Endothelial cell of umbilical vein (primary cell): ENCODE data around the gene PNPLA6. TPM values are rescaled to one million over a fixed set of nuclear protein-coding genes. Genes with fewer than 3 reads are reported as not detected.

Source experiments
- BruUV-seq: library from RNA; stranded (reverse); fragments of 400-500 nt; replicated peaks from 2 replicates; lab custom pipeline; 2021; lab: Mats Ljungman, UMichigan
- CTCF ChIA-PET: fragments of 300-600, 350-600 bp; sonication (Branson Sonifier 250); formaldehyde crosslinking; loops from one replicate; lab custom pipeline; 2021; ENCODE audit warnings: antibody characterized with exemption, inconsistent platforms; lab: Charles Lee
- POLR2A ChIA-PET: fragments of 300-600, 350-600 bp; sonication (Branson Sonifier 250); formaldehyde crosslinking; loops from one replicate; lab custom pipeline; 2021; ENCODE audit warnings: antibody characterized with exemption, inconsistent platforms; lab: Charles Lee
- DNase-seq: peaks from one replicate; pipeline ENCODE4 v3.0.0-alpha.2; 2011; ENCODE audit warnings: low read depth, low spot score
- FAIRE-seq: peaks from 2 replicates; lab custom pipeline; 2011; peaks lifted over from hg19 to GRCh38; lab: Jason Lieb, UNC
- H2AFZ ChIP-seq: 2 replicates; pipeline ENCODE4 v1.6.0; 2012; ENCODE audit warnings: low read depth, low read length, control low read depth, inconsistent platforms
- H3K27ac ChIP-seq: 2 replicates; pipeline ENCODE4 v1.5.1; 2011; ENCODE audit warnings: low read depth, mild to moderate bottlenecking, control low read depth, low read length, moderate library complexity; ENCODE audit not compliant: insufficient read depth
- H3K27me3 ChIP-seq, 2 experiments: 2 replicates each; pipeline versions ENCODE4 v1.6.0 to v1.6.1; 2011; ENCODE audit warnings: low read length in 2 of 2, mixed read lengths in 1 of 2; ENCODE audit not compliant: control insufficient read depth in 2 of 2, insufficient read depth in 2 of 2
- H3K36me3 ChIP-seq, 2 experiments: 2 replicates in 1 of 2; 3 replicates in 1 of 2; pipeline ENCODE4 v1.5.1; 2011; ENCODE audit warnings: low read length in 2 of 2, mild to moderate bottlenecking in 1 of 2, moderate library complexity in 1 of 2; ENCODE audit not compliant: control insufficient read depth in 2 of 2, insufficient read depth in 2 of 2; ENCODE audit errors: extremely low read depth in 1 of 2
- H3K4me1 ChIP-seq: 3 replicates; pipeline ENCODE4 v1.5.1; 2011; ENCODE audit warnings: mild to moderate bottlenecking, low read length; ENCODE audit not compliant: control insufficient read depth, insufficient read depth; ENCODE audit errors: extremely low read depth
- H3K4me2 ChIP-seq: 2 replicates; pipeline ENCODE4 v1.6.1; 2011; ENCODE audit warnings: low read length, control low read depth, mixed read lengths; ENCODE audit not compliant: insufficient read depth
- H3K4me3 ChIP-seq, 3 experiments: fragments of 200-600 bp in 1 of 3; sonication (generic), shearing (Covaris generic) in 1 of 3; replicated peaks in 1 of 3; 2 replicates each; pipeline ENCODE4 v1.5.1; 2011 to 2016; ENCODE audit warnings: control low read depth in 3 of 3, low read length in 3 of 3, mild to moderate bottlenecking in 2 of 3, inconsistent platforms in 1 of 3, low read depth in 1 of 3, moderate library complexity in 1 of 3; ENCODE audit not compliant: insufficient read depth in 1 of 3
- H3K79me2 ChIP-seq: 2 replicates; pipeline ENCODE4 v1.6.0; 2012; ENCODE audit warnings: low read length, inconsistent platforms; ENCODE audit not compliant: control insufficient read depth, insufficient read depth
- H3K9ac ChIP-seq: replicated peaks from 2 replicates; pipeline ENCODE3; 2011; ENCODE audit warnings: low read length, control low read depth; ENCODE audit not compliant: insufficient read depth; ENCODE audit errors: extremely low read depth
- H3K9me1 ChIP-seq: replicated peaks from 3 replicates; pipeline ENCODE4 v1.6.0; 2011; ENCODE audit warnings: mild to moderate bottlenecking, low read length; ENCODE audit not compliant: control insufficient read depth, insufficient read depth; ENCODE audit errors: extremely low read depth
- H3K9me3 ChIP-seq: replicated peaks from 2 replicates; pipeline ENCODE4 v1.5.1; 2012; ENCODE audit warnings: low read length, inconsistent platforms; ENCODE audit not compliant: control insufficient read depth, insufficient read depth
- H4K20me1 ChIP-seq: replicated peaks from 2 replicates; pipeline ENCODE3; 2011; ENCODE audit warnings: mild to moderate bottlenecking, low read length; ENCODE audit not compliant: control insufficient read depth, insufficient read depth; ENCODE audit errors: extremely low read depth
- CTCF ChIP-seq, 2 donors: IDR thresholded peaks; 1 replicate in 1 of 2; 2 replicates in 1 of 2; pipeline ENCODE4 v1.5.1; 2011; ENCODE audit warnings: low read length in 2 of 2, mild to moderate bottlenecking in 2 of 2, moderate library complexity in 2 of 2, control low read depth in 1 of 2, inconsistent platforms in 1 of 2, low read depth in 1 of 2; ENCODE audit not compliant: insufficient read depth in 1 of 2; ENCODE audit errors: extremely low read depth in 1 of 2
- FOS ChIP-seq: IDR thresholded peaks from 2 replicates; pipeline ENCODE4 v1.6.1; 2011; ENCODE audit warnings: mild to moderate bottlenecking, low read length, moderate library complexity, borderline replicate concordance; ENCODE audit not compliant: insufficient read depth
- JUN ChIP-seq: IDR thresholded peaks from 2 replicates; pipeline ENCODE4 v1.6.1; 2011; ENCODE audit warnings: borderline replicate concordance, low read depth; ENCODE audit not compliant: insufficient read length, insufficient read depth
- MYC ChIP-seq: IDR thresholded peaks from one replicate; pipeline ENCODE4 v1.6.1; 2011; ENCODE audit warnings: mild to moderate bottlenecking, low read depth, low read length
- POLR2A ChIP-seq: IDR thresholded peaks from 2 replicates; pipeline ENCODE4 v1.6.1; 2012; ENCODE audit warnings: low read depth, mild to moderate bottlenecking, control low read depth, low read length
- POLR2AphosphoS5 ChIP-seq: IDR thresholded peaks from 2 replicates; pipeline ENCODE4 v1.6.1; 2012; ENCODE audit warnings: low read depth, mild to moderate bottlenecking, control low read depth, low read length, moderate library complexity; ENCODE audit not compliant: insufficient read depth
- dilution Hi-C: fragments of 300-500 bp; cut with MboI; formaldehyde crosslinking; loops from one replicate; pipeline ENCODE4 v1.15.0; 2019; ENCODE audit warnings: low sequenced_read_pairs; ENCODE audit not compliant: extremely low pct_ligation_motif_present
- intact Hi-C: fragments of 100-400 bp; cut with micrococcal nuclease; formaldehyde crosslinking; loops from one replicate; pipeline ENCODE4 v1.10.0; 2022
- polyA plus RNA-seq, 4 experiments: library from polyadenylated mRNA; depleted of rRNA in 3 of 4; stranded (reverse) in 3 of 4; unstranded in 1 of 4; fragments of >200 nt; gene quantifications; 2 replicates each; pipeline versions ENCODE4 v1.2.1 to v1.2.3, GENCODE V29; 2011 to 2012; ENCODE audit warnings: missing spikeins in 1 of 4
- total RNA-seq: library from RNA; stranded (reverse); gene quantifications from 2 replicates; pipeline ENCODE4 v1.2.3, GENCODE V29; 2021
- TF ChIP-seq, protein P1 (sequence below): IDR thresholded peaks from 2 replicates; pipeline ENCODE4 v1.6.1; 2011; ENCODE audit not compliant: insufficient read depth, insufficient read length

The PNPLA6 gene
- total and polyA plus RNA-seq, 2 donors (not counting 3 experiments of a cell fraction or from before 2014, with no cell fraction given): 106 to 164 TPM

GRCh38 chr19:7527516-7528191 lies 7.9 kb upstream of the PNPLA6 start:
- Histone ChIP-seq H3K36me3 (peaks cover 3 to 11% of the 10 kb centered on the region in 2 experiments), H3K9ac (no peak overlapping the region), H3K4me1 (peaks cover 11% of the 10 kb centered on the region), H3K9me1 (no peaks in the 10 kb centered on the region), H3K27ac (peak overlapping the region; percentile 6), H3K27me3 (no peaks in the 10 kb centered on the region), H3K9me3 (no peaks in the 10 kb centered on the region), H4K20me1 (no peaks in the 10 kb centered on the region), H2AFZ (no peak overlapping the region), H3K4me2 (no peak overlapping the region), H3K79me2 (peaks cover 8% of the 10 kb centered on the region), H3K4me3 (no peak overlapping the region)
- ChIA-PET POLR2A (no interaction called here), CTCF (no interaction called here)
- TF ChIP-seq POLR2A (no peak), POLR2AphosphoS5 (no peak), MYC (no peak), CTCF (IDR thresholded peaks at IDR 0.05; ENCODE audit: extremely low read depth in 1 of 2, insufficient read depth in 1 of 2, low read depth in 1 of 2, low read length in 2 of 2) (no peak), JUN (no peak), FOS (no peak)
- TF ChIP-seq, protein P1, sequence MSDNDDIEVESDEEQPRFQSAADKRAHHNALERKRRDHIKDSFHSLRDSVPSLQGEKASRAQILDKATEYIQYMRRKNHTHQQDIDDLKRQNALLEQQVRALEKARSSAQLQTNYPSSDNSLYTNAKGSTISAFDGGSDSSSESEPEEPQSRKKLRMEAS: no peak
- dilution Hi-C loops (no loop called here), intact Hi-C loops (no loop called here)
- BruUV-seq: no TSS peak
- FAIRE-seq: no peak
- no peak for DNase-seq
